OCI-LY1 (cell line): ENCODE data around the gene CHCHD5.
A peak's percentile ranks its signal among the peaks of the same experiment; 100 is the strongest.

ENCODE experiments used
- H2AFZ ChIP-seq: fragments of 200-600 bp; sonication (generic), shearing (Covaris generic); 2 replicates; pipeline ENCODE4 v1.6.0; 2014; ENCODE audit warnings: antibody characterized with exemption, mild to moderate bottlenecking, low read length
- H3F3A ChIP-seq: fragments of 200-600 bp; sonication (generic), shearing (Covaris generic); 2 replicates; pipeline ENCODE4 v1.6.0; 2014; ENCODE audit warnings: mild to moderate bottlenecking, antibody characterized with exemption, low read length, moderate library complexity; ENCODE audit not compliant: insufficient read depth
- H3K27ac ChIP-seq: fragments of 200-600 bp; sonication (generic); 2 replicates; pipeline ENCODE4 v1.5.1; 2014; ENCODE audit warnings: low read length, mixed run types, mild to moderate bottlenecking, low read depth; ENCODE audit not compliant: poor library complexity, severe bottlenecking
- H3K27me3 ChIP-seq: fragments of 200-600 bp; sonication (generic); 2 replicates; pipeline ENCODE4 v1.6.0; 2014; ENCODE audit warnings: antibody characterized with exemption, mild to moderate bottlenecking, low read length, moderate library complexity; ENCODE audit not compliant: insufficient read depth
- H3K36me3 ChIP-seq: fragments of 200-600 bp; sonication (generic); 2 replicates; pipeline ENCODE4 v1.6.1; 2014; ENCODE audit warnings: mild to moderate bottlenecking, antibody characterized with exemption, low read length, moderate library complexity, mixed read lengths; ENCODE audit not compliant: insufficient read depth
- H3K4me1 ChIP-seq: fragments of 200-600 bp; sonication (generic); 2 replicates; pipeline ENCODE4 v1.5.1; 2014; ENCODE audit warnings: mild to moderate bottlenecking, low read length, moderate library complexity; ENCODE audit not compliant: insufficient read depth, severe bottlenecking
- H3K4me2 ChIP-seq: fragments of 200-600 bp; sonication (generic), shearing (Covaris generic); 2 replicates; pipeline ENCODE4 v1.6.1; 2014; ENCODE audit warnings: low read length
- H3K4me3 ChIP-seq: fragments of 200-600 bp; sonication (generic); 2 replicates; pipeline ENCODE4 v1.5.1; 2014; ENCODE audit warnings: low read length, low read depth, mild to moderate bottlenecking, mixed read lengths; ENCODE audit not compliant: poor library complexity, severe bottlenecking
- H3K79me2 ChIP-seq: fragments of 200-600 bp; shearing (Covaris generic); 2 replicates; pipeline ENCODE4 v1.6.1; 2016; ENCODE audit warnings: mixed run types, low read length, mixed read lengths; ENCODE audit not compliant: insufficient read depth
- H3K9ac ChIP-seq: fragments of 200-600 bp; sonication (generic), shearing (Covaris generic); 2 replicates; pipeline ENCODE4 v1.6.1; 2014; ENCODE audit warnings: mild to moderate bottlenecking, low read length, mixed read lengths
- H3K9me2 ChIP-seq: fragments of 200-600 bp; sonication (generic), shearing (Covaris generic); 2 replicates; pipeline ENCODE4 v1.6.1; 2014; ENCODE audit warnings: low read depth, mild to moderate bottlenecking, low read length, mixed read lengths
- H3K9me3 ChIP-seq: fragments of 200-600 bp; shearing (Covaris generic); 2 replicates; pipeline ENCODE4 v1.6.1; 2014; ENCODE audit warnings: low read length, mixed read lengths
- H4K20me1 ChIP-seq: fragments of 200-600 bp; sonication (generic), shearing (Covaris generic); 2 replicates; pipeline ENCODE4 v1.6.0; 2016; ENCODE audit warnings: mild to moderate bottlenecking, low read length; ENCODE audit not compliant: insufficient read depth
- EZH2 ChIP-seq: fragments of 200-600 bp; sonication (generic), shearing (Covaris generic); IDR thresholded peaks from 2 replicates; pipeline ENCODE4 v1.8.0; 2017; ENCODE audit warnings: borderline replicate concordance, mixed run types, mild to moderate bottlenecking, antibody characterized with exemption, low read length, moderate library complexity, mixed read lengths
- TF ChIP-seq, protein P1 (sequence below): fragments of 200-600 bp; sonication (generic), shearing (Covaris generic); IDR thresholded peaks from 2 replicates; pipeline ENCODE4 v1.5.1; 2017; ENCODE audit warnings: mild to moderate bottlenecking, antibody characterized with exemption, low read length, moderate library complexity, mixed read lengths

Gene CHCHD5

GRCh38 chr2:112540906-112541305, 43.5 kb upstream of the CHCHD5 start:
- Histone ChIP-seq H3K4me1 (peaks cover 28% of the 10 kb centered on the region), H3K9me2 (no peaks in the 10 kb centered on the region), H3K27ac (peak overlapping the region; percentile 85), H3K4me3 (peak overlapping the region; percentile 87), H3K27me3 (no peaks in the 10 kb centered on the region), H3K36me3 (peaks cover 5% of the 10 kb centered on the region), H3K9ac (peak overlapping the region; percentile 78), H4K20me1 (no peaks in the 10 kb centered on the region), H3F3A (no peaks in the 10 kb centered on the region), H3K9me3 (no peaks in the 10 kb centered on the region), H3K79me2 (peaks cover 36% of the 10 kb centered on the region), H3K4me2 (peak overlapping the region; percentile 92), H2AFZ (no peak overlapping the region; the same call in 1 of the 2 replicates)
- TF ChIP-seq, protein P1, sequence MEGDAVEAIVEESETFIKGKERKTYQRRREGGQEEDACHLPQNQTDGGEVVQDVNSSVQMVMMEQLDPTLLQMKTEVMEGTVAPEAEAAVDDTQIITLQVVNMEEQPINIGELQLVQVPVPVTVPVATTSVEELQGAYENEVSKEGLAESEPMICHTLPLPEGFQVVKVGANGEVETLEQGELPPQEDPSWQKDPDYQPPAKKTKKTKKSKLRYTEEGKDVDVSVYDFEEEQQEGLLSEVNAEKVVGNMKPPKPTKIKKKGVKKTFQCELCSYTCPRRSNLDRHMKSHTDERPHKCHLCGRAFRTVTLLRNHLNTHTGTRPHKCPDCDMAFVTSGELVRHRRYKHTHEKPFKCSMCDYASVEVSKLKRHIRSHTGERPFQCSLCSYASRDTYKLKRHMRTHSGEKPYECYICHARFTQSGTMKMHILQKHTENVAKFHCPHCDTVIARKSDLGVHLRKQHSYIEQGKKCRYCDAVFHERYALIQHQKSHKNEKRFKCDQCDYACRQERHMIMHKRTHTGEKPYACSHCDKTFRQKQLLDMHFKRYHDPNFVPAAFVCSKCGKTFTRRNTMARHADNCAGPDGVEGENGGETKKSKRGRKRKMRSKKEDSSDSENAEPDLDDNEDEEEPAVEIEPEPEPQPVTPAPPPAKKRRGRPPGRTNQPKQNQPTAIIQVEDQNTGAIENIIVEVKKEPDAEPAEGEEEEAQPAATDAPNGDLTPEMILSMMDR: no peak
- no peak for TF ChIP-seq EZH2

GRCh38 chr2:112541315-112542122, 42.9 kb upstream of the CHCHD5 start:
- Histone ChIP-seq H4K20me1 (no peaks in the 10 kb centered on the region), H3K27ac (peak overlapping the region; percentile 85), H3K9me2 (no peaks in the 10 kb centered on the region), H3K79me2 (peaks cover 40% of the 10 kb centered on the region), H3K9me3 (no peaks in the 10 kb centered on the region), H3K4me2 (peak overlapping the region; percentile 92), H3K4me3 (peak overlapping the region; percentile 87), H2AFZ (no peak overlapping the region; the same call in 1 of the 2 replicates), H3K4me1 (peaks cover 28% of the 10 kb centered on the region), H3K9ac (peak overlapping the region; percentile 78), H3K36me3 (peaks cover 10% of the 10 kb centered on the region), H3F3A (no peaks in the 10 kb centered on the region), H3K27me3 (no peaks in the 10 kb centered on the region)
- no peak for TF ChIP-seq EZH2
- TF ChIP-seq, protein P1: no peak

DNA sequence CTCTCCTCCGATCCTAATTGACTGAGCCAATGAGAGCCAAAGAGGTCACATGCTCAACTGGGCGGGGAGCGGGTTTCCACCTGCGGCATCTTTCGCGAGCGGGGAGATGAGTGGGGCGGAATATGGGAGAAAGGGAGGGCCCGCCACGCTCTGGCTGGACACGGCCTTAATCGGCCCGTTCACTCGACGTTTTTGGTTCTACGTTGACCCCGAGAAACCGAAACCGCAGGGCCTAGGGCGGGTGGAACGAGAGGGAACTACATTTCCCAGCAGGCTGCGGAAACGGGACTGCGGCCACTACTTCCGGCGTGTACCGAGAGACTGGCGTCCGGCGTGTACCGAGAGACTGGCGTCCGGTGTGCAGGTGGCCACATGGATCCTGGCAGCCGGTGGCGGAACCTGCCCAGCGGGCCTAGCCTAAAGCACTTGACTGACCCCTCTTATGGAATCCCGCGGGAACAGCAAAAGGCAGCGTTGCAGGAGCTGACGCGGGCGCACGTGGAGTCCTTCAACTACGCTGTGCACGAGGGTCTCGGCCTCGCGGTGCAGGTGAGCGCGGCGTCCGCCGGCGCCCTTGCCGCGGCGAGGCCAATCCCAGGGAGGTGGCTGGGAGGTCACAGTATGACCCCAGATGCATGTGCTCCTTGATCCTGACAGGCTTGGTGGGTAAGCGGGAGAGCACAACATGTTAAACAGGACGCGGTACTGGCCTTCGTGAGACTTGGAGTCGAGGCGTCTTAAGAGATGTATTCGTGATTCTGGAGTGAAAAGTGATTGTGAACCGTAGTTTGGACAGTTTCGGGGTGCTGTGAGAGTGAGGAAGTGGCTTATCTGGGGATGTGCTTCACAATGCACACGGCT, 42.1 kb upstream of the CHCHD5 start, which contains the start of gene POLR1B:
POLR1B (plus strand) TSS at position 343 of the 861 bp plus-strand sequence; CDS start at position 373, 30 bp downstream.
- peak within 1 kb of the TSS; percentile 78 for H3K9ac ChIP-seq
- H3K4me3 ChIP-seq: peak within 1 kb of the TSS; percentile 87
- H3K79me2 ChIP-seq: peaks cover 40% of the 10 kb centered on the region
- no peaks in the 10 kb centered on the region for H3K9me3 ChIP-seq
- no peaks in the 10 kb centered on the region for H4K20me1 ChIP-seq
- peak within 1 kb of the TSS; percentile 92 for H3K4me2 ChIP-seq
- H3K36me3 ChIP-seq: peaks cover 17% of the 10 kb centered on the region
- no peaks in the 10 kb centered on the region for H3K9me2 ChIP-seq
- no peaks in the 10 kb centered on the region for H3K27me3 ChIP-seq
- H2AFZ ChIP-seq: no peak within 1 kb of the TSS; the same call in 1 of the 2 replicates
- no peaks in the 10 kb centered on the region for H3F3A ChIP-seq
- TF ChIP-seq EZH2: no peak
- TF ChIP-seq, protein P1: no peak
- peaks cover 28% of the 10 kb centered on the region for H3K4me1 ChIP-seq
- H3K27ac ChIP-seq: peak within 1 kb of the TSS; percentile 85
